Large intestine (tissue), 3 donors: ENCODE results near the gene PRKCSH. TPM values are rescaled to one million over a fixed set of nuclear protein-coding genes. Genes with fewer than 3 reads are reported as not detected.

ENCODE experiments used
- DNase-seq, 2 donors: peaks; one replicate each; pipeline versions ENCODE4 v3.0.0 to v3.0.0-alpha.2; 2013
- H3K27ac ChIP-seq: one replicate; pipeline ENCODE4 v1.5.1; 2013; ENCODE audit warnings: low read length
- H3K27me3 ChIP-seq: 2 replicates; pipeline ENCODE4 v1.6.1; 2013; ENCODE audit warnings: low read length; ENCODE audit not compliant: control insufficient read depth, insufficient read depth
- H3K36me3 ChIP-seq: 2 replicates; pipeline ENCODE4 v1.6.1; 2013; ENCODE audit warnings: low read length; ENCODE audit not compliant: control insufficient read depth, insufficient read depth
- H3K4me1 ChIP-seq: one replicate; pipeline ENCODE4 v1.6.1; 2013; ENCODE audit warnings: low read length; ENCODE audit not compliant: control insufficient read depth, insufficient read depth
- H3K4me3 ChIP-seq: one replicate; pipeline ENCODE4 v1.5.1; 2013; ENCODE audit warnings: low read length
- H3K9me3 ChIP-seq: one replicate; pipeline ENCODE4 v1.6.1; 2013; ENCODE audit warnings: mild to moderate bottlenecking, low read depth, low read length, moderate library complexity; ENCODE audit not compliant: control insufficient read depth
- WGBS: methylation state at CpG from one replicate; pipeline ENCODE4 v1.1.5; 2013; ENCODE audit warnings: low lambda C conversion rate; ENCODE audit not compliant: insufficient coverage; 5-methylcytosine and 5-hydroxymethylcytosine counted together
- polyA plus RNA-seq: library from polyadenylated mRNA; unstranded; fragments of 120-200 nt; gene quantifications from one replicate; pipeline ENCODE4 v1.2.1, GENCODE V29; 2013

The PRKCSH gene
- polyA plus RNA-seq, 1 donor: 380 TPM

GRCh38 chr19:11489378-11489777 is 53.9 kb downstream of the PRKCSH start:
- Histone ChIP-seq H3K9me3 (no peaks in the 10 kb centered on the region), H3K27ac (peak overlapping the region; percentile 87), H3K27me3 (no peaks in the 10 kb centered on the region), H3K4me1 (peaks cover 19% of the 10 kb centered on the region), H3K36me3 (peaks cover 25% of the 10 kb centered on the region), H3K4me3 (no peak overlapping the region)
- no CpG with 5 or more reads among the region's 7 CpGs for WGBS
- no peak for DNase-seq

GRCh38 chr19:11494634-11495285 is 59.3 kb downstream of the PRKCSH start:
- no peak overlapping the region for H3K27ac ChIP-seq
- peaks cover 33% of the 10 kb centered on the region for H3K36me3 ChIP-seq
- DNase-seq: no peak
- H3K4me1 ChIP-seq: peaks cover 16% of the 10 kb centered on the region
- WGBS: 100% methylated on average over 1 of the region's 27 CpGs
- no peaks in the 10 kb centered on the region for H3K9me3 ChIP-seq
- no peaks in the 10 kb centered on the region for H3K27me3 ChIP-seq
- H3K4me3 ChIP-seq: no peak overlapping the region

GRCh38 chr19:11495481-11495880 is 60.0 kb downstream of the PRKCSH start:
- Histone ChIP-seq H3K27me3 (no peaks in the 10 kb centered on the region), H3K9me3 (no peaks in the 10 kb centered on the region), H3K36me3 (peaks cover 33% of the 10 kb centered on the region), H3K4me3 (no peak overlapping the region), H3K4me1 (peaks cover 8% of the 10 kb centered on the region), H3K27ac (no peak overlapping the region)
- DNase-seq: no peak
- WGBS: 60% methylated on average over 1 of the region's 10 CpGs

- H3K36me3 ChIP-seq: peaks cover 33% of the 10 kb centered on the region
- no peak for DNase-seq
- H3K9me3 ChIP-seq: no peaks in the 10 kb centered on the region
- H3K4me1 ChIP-seq: peaks cover 6% of the 10 kb centered on the region
- no peak overlapping the region for H3K27ac ChIP-seq
- WGBS: no CpG with 5 or more reads among the region's 22 CpGs
- H3K27me3 ChIP-seq: no peaks in the 10 kb centered on the region
- no peak overlapping the region for H3K4me3 ChIP-seq
These were observed 60.5 kb downstream of the PRKCSH start for GRCh38 chr19:11495885-11496284.

- H3K9me3 ChIP-seq: no peaks in the 10 kb centered on the region
- H3K27me3 ChIP-seq: no peaks in the 10 kb centered on the region
- H3K36me3 ChIP-seq: peaks cover 35% of the 10 kb centered on the region
- DNase-seq: peak in 1 of 2 donors; percentile 24
- WGBS: no CpG with 5 or more reads among the region's 17 CpGs
- H3K4me1 ChIP-seq: no peaks in the 10 kb centered on the region
- no peak overlapping the region for H3K4me3 ChIP-seq
- H3K27ac ChIP-seq: no peak overlapping the region
These were observed 61.1 kb downstream of the PRKCSH start for GRCh38 chr19:11496391-11497163.

- DNase-seq: no peak
- Histone ChIP-seq H3K36me3 (peaks cover 29% of the 10 kb centered on the region), H3K4me3 (no peak overlapping the region)
These were observed 63.8 kb downstream of the PRKCSH start for GRCh38 chr19:11499220-11499726.

GRCh38 chr19:11499890-11500420 is 64.5 kb downstream of the PRKCSH start:
- H3K27ac ChIP-seq: no peak overlapping the region
- H3K4me1 ChIP-seq: no peaks in the 10 kb centered on the region
- no CpG with 5 or more reads among the region's 7 CpGs for WGBS
- no peak for DNase-seq
- no peaks in the 10 kb centered on the region for H3K27me3 ChIP-seq
- no peak overlapping the region for H3K4me3 ChIP-seq
- no peaks in the 10 kb centered on the region for H3K9me3 ChIP-seq
- peaks cover 24% of the 10 kb centered on the region for H3K36me3 ChIP-seq

More at GRCh38 chr19:11499220-11499726, 63.8 kb downstream of the PRKCSH start:
- Histone ChIP-seq H3K4me1 (no peaks in the 10 kb centered on the region), H3K27ac (no peak overlapping the region), H3K27me3 (no peaks in the 10 kb centered on the region), H3K9me3 (no peaks in the 10 kb centered on the region)
- WGBS: no CpG with 5 or more reads among the region's 6 CpGs

Other genes starting within 250 kb of the PRKCSH start
- 75.5 TPM for gene KANK2, start 238.1 kb upstream of the PRKCSH start, polyA plus RNA-seq
- gene ANGPTL8, start 196.0 kb upstream of the PRKCSH start, polyA plus RNA-seq: 0.55 TPM
- gene DOCK6, start 173.1 kb upstream of the PRKCSH start, polyA plus RNA-seq: 48.3 TPM
- gene TSPAN16, start 139.5 kb upstream of the PRKCSH start, polyA plus RNA-seq: not detected
- gene RAB3D, start 96.0 kb upstream of the PRKCSH start, polyA plus RNA-seq: 82.9 TPM
- gene TMEM205, start 89.4 kb upstream of the PRKCSH start, polyA plus RNA-seq: 111 TPM
- gene CCDC159, start 89.1 kb upstream of the PRKCSH start, polyA plus RNA-seq: 48.0 TPM
- 17.8 TPM for gene PLPPR2, start 80.2 kb upstream of the PRKCSH start, polyA plus RNA-seq
- gene SWSAP1, start 61.0 kb upstream of the PRKCSH start, polyA plus RNA-seq: 2.8 TPM
- 12.0 TPM for gene EPOR, start 51.3 kb upstream of the PRKCSH start, polyA plus RNA-seq
- gene RGL3, start 16.3 kb upstream of the PRKCSH start, polyA plus RNA-seq: 5.3 TPM
- gene ODAD3, start 514 bp upstream of the PRKCSH start, polyA plus RNA-seq: 0.79 TPM
- 4.2 TPM for gene ELAVL3, start 45.4 kb downstream of the PRKCSH start, polyA plus RNA-seq
- gene ZNF653, start 70.2 kb downstream of the PRKCSH start, polyA plus RNA-seq: 8.7 TPM
- gene ECSIT, start 93.5 kb downstream of the PRKCSH start, polyA plus RNA-seq: 43.2 TPM
- 119 TPM for gene CNN1, start 103.2 kb downstream of the PRKCSH start, polyA plus RNA-seq
- gene ELOF1, start 123.6 kb downstream of the PRKCSH start, polyA plus RNA-seq: 44.7 TPM
- gene ACP5, start 142.0 kb downstream of the PRKCSH start, polyA plus RNA-seq: 118 TPM
- gene ZNF627, start 161.8 kb downstream of the PRKCSH start, polyA plus RNA-seq: 15.6 TPM